GM19043 (cell line): ENCODE measurements around the gene ZNF19.

ENCODE experiments used
- ATAC-seq: cut with Tn5 transposase; IDR thresholded peaks from one replicate; pipeline ENCODE4 v1.9.1; 2021; ENCODE audit warnings: low read depth; ENCODE audit not compliant: unreplicated experiment

Gene ZNF19

DNA sequence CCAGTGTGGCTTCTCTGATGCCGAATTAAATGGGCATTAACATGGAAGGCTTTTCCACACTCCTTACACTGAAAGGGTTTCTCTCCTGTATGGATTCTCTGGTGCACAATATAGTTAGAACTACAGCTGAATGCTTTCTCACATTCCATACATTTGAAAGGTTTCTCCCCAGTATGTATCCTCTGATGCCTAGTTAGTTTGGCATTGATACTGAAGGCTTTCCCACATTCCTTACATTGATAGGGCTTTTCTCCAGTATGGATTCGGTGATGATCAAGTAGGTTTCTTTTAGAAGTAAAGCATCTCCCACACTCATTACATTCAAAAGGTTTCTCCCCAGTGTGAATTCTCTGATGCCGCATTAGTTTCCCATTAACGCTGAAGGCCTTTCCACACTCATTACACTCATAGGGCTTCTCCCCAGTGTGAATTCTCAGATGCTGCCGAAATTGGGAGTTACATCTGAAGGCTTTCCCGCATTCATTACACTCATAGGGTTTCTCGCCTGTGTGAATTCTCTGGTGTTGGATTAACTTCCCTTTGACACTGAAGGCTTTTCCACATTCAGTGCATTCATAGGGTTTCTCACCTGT is 40.8 kb downstream of the ZNF19 start:
- ATAC-seq = no peak

DNA sequence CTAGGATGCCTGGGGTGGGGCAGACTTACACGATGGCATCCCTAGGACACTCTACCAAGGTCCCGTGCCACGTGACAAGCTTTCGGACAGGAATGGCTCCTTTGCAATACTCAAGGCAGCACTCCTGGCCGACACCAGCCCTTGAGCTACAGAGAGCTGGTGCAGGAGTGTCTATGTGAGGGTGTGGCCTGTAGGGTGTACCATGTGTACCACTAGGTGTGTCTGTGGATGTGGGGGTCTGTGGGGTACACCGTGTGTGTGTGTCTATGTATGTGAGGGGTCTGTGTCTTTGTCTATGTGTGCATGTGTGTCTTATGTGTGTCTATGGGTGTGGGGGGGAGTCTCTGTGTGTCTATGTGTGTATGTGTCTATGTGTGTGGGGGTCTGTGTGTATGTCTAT is 45.4 kb downstream of the ZNF19 start:
- ATAC-seq = no peak

DNA sequence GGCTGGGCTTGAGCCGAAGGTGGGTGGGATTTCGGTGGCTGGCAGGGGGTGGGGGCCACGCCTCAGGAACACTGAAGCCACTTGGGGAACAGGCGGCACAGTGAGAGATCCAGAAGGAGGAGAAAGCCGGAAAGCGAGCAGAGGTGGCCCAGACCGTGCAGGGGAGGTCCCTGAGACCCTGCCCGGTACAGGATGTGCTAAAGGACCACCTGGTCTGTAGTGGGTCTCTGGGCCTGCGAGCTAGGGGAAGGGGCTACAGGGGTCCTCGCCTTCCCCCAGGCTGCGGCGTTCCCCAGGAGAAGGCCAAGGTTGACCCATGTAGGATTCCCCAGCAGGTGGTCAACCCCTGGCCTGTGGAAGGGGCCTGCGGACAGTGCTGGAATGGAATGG is 47.1 kb downstream of the ZNF19 start, which contains the start of gene TLE7:
TLE7 (minus strand) TSS at position 4 of the 390 bp plus-strand sequence. CDS start 8,730 bp downstream, outside the sequence.
- no peak for ATAC-seq

DNA sequence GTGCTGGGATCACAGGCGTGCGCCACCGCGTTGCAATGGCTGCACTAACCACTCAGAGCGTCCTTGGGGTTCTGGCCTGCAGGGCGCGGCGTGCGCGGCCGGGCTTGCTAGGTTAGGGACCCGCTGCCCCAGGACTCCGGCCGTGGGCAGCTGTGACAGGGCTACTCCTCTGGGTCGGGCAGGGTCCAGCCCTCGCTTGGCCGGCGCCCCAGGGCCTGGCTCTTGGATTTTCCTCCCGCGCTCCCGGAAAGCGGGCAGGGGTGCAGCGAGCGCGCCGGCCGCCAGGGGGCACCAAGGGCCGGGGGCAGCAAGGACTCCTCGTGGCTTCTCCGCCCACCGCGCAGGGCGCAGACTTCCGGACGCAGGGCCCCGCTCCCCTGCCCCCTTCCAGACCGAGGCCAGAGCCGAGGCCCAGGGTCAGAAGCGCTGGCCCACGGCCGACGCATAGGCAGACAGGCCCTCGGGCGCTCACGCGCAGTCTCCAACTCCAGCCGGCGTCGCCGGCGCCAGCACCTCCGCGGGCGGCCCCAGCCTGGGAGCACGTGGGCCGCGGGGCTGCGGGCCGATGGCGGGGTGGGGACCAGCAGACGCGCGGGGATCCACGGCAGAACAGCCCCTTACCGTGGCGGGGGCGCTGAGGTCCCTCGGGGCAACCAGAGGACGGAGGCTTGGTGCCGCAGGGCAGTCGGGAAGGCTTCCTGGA is 47.6 kb downstream of the ZNF19 start:
- ATAC-seq = no peak

DNA sequence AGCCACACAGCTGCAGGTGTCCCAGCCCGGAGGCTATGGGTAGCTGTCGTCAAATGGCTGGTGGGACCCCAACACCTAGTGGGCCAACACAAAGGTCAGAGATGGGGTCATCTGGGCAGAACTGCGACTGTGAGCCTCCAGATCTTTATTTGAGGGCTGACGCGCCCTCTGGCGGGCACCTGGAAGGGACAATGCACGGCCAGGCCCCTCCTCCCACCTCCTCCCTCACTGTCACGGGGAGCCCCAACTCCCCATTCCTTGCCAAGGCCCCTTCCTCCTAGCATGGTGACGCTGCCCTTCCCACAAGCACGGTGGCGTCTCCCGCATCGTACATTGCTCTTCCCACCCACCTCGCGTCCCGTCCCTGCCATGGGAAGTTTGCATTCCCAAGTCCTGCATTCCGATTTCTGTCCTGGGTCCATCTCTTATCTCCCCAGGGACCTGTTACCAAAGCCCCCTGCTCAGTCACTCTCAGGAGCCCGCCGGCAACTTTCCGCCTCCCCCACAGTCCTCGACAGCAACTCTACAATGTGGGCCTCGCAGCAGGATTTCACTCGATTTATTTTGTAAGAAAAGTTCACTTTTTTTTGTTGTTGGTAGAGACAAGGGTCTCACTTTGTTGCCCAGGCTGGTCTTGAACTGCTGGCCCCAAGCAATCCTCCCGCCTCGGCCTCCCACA is 48.3 kb downstream of the ZNF19 start:
- no peak for ATAC-seq

DNA sequence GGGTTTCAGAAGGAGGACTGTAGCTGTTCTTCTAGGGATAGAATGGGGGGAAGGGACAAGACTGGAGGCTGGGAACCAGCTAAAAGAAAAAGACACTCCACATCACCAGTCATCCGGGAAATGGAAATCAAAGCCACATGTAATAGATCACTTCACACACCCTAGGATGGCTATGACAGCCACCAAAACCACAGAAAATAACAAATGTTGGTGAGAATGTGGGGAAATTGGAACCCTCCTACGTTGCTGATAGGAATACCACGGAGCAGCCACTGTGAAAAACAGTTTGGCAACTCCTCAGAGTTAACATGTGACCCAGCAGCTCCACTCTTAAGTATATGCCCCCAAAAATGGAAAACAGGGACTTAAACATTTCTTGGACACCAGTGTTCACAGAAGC is 49.6 kb downstream of the ZNF19 start:
- no peak for ATAC-seq

DNA sequence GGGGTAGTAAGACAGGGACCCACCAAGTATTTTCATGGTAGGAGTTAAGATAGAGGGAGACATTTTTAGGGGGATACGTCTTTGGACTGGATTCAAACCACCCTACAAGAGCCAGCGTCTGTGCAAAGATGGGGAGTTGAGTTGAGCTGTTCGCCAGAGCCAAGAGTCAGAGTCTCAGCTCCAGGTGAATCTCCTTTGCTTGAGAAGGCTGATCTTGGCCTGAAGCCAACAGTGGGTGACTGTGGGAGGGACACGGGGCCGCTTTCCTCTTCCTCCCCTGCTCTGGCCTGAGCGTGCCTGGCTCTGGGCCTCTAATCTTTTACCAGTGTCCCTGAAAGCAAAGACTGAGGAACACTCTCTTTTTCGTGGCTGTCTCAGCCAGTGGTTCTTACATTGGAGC is 52.7 kb downstream of the ZNF19 start:
- ATAC-seq = no peak

DNA sequence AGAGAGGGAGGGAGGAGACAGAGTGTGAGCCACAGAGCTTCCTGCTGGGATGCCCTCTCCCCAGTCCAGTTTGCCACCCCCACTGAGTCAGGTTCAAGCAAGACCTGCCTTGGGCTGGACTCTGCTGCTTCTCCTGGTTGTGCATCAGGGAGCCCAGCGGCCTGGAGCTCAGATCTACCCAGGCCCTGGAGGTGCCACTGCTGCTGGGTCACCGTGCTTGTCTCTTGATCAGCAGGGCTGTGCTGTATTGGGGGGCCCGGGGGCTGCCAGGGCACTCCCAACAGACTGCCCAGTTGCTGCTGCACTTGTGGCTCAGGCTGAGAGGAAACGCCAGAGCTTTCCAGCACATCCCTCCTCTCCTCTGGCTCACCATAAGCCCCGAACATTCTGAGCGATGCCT is 56.2 kb downstream of the ZNF19 start:
- ATAC-seq = no peak

DNA sequence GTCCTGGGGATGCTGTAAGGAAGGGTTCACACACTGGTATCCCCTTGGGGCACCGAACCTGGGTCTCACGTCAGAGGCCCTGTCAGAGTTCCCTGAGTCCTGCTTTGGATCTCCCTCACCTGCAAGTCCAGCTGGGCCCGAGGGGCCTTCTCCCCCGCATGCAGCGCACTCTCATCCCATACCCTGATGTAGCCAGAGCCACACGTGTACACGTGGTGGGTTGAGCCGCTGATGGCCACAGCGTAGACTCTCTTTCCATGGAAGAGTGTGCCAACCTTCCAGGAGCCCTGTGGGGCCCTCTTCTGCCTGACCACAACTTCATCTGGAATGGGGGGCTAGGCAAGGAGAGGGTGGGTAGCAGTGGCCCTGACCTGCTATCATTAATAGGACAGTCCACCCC is 57.1 kb downstream of the ZNF19 start:
- ATAC-seq = no peak

DNA sequence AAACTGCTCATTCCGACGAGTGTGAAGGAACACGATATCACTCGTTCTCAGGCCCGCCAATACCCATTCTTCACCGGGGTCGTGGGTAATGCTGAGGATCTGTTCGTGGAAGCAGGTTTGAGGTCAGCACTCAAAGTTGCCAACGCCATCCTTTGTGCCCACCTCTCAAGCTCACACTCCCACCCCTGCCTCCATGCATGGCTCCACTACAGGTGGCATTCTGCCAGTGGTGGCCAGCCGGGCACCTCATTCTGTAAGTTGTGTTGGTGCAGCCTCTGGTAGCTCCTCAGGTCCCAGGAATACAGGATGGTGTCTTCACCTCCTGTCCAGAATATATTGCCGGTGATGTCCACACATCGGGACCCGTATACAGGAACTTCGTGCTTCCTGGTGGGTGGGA is 57.9 kb downstream of the ZNF19 start:
- no peak for ATAC-seq

DNA sequence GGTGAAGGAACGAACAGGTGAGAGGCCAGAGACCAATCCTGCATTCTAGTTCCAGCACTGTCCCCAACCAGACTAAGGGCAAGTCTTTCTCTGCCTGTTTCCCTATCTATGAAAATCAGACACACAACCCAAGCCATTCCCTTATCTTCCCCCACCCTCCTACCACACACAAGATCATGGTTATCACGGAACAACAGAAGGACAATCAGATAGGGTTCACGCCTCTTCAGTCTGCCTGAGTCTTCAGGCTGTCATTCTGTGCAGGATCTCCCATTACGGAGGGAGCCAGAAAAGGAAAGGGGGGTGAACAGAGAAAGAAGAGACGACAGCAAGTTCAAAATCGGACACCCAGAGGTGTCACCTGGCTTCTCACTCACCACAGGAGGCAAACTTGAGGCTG is 58.4 kb downstream of the ZNF19 start:
- ATAC-seq = no peak

DNA sequence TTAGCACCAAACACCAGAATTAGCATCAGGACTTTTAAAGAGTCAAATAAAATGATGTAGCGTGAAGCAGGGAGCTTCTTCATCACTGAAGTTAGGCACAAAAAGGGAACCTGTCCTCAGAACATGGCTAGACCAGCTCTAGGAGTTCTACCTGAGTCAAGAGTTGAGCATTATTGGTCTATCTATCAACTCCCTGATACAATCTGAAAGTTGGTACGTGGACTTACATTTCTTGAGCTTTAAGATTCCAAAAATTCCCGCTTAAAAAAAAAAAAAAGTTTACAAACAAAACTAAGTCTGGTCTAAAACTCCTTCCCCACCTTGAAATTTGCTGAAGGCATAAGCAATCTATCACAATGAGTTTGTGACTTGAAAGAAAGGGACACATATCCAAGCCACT is 59.5 kb downstream of the ZNF19 start:
- ATAC-seq = no peak

DNA sequence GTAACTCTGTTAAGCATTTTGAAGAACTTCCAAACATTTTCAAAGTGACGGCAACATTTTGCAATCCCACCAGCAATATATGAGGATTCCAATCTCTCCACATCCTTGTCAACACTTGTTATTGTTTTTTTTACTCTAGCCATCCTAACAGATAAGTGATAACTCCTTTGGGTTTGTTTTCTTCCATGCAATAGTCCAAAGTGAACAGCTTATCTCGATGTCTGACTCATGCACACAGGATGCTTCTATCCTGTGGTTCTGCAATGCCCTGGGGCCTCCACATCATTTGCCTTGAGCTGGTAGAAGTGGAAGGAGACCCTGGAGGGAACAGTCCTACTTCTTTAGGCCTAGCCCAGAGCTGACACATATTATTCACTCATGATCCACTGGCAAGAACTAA is 60.2 kb downstream of the ZNF19 start:
- no peak for ATAC-seq

DNA sequence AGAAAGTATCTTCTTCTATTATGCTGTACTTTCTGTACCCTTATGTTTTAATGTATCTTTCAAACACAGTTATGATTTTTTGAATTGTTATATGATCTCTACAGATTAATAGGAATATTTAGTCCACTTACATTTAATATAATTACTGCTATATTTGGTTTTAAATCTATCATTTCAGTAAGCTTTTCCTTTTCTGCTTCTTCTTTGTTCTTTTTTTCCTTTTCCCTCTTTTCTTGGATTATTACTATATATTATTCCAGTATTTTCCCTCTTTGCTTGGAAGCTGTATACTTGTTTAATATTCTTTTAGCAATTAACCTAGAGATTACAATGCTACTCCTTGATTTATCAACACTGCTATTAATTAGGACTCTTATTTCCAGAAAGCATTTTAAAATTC is 60.7 kb downstream of the ZNF19 start:
- ATAC-seq = no peak

DNA sequence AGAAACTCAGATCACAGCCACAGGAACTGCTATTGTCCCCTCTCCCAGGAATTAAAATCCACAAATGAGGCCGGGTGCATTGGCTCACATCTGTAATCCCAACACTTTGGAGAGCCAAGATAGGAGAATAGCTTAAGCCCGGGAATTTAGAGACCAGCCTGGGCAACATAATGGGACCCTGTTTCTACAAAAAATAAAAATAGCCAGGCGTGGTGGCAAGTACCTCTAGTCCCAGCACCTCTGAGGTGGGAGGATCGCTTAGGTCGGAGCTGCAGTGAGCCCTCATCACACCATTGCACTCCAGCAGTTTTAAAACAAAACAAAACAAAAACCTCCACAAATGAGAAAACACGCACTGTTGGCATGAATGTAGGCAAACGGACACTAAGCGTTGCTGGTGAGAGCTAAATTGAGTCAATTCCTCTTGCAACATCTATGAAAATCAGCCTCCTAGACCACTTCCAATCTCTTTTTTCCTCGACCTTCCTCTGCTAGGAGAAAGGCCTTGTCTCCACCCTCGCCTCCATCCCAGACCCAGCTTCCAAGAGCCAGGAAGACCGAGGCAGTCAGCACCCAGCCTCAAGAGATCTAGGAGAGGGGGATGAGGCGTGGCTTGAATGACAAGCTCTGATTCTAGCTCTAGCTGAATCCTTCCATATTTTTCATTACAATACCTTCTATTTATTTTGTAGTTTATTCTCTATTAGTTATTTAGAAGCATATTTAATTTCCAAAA is 62.1 kb downstream of the ZNF19 start:
- no peak for ATAC-seq

DNA sequence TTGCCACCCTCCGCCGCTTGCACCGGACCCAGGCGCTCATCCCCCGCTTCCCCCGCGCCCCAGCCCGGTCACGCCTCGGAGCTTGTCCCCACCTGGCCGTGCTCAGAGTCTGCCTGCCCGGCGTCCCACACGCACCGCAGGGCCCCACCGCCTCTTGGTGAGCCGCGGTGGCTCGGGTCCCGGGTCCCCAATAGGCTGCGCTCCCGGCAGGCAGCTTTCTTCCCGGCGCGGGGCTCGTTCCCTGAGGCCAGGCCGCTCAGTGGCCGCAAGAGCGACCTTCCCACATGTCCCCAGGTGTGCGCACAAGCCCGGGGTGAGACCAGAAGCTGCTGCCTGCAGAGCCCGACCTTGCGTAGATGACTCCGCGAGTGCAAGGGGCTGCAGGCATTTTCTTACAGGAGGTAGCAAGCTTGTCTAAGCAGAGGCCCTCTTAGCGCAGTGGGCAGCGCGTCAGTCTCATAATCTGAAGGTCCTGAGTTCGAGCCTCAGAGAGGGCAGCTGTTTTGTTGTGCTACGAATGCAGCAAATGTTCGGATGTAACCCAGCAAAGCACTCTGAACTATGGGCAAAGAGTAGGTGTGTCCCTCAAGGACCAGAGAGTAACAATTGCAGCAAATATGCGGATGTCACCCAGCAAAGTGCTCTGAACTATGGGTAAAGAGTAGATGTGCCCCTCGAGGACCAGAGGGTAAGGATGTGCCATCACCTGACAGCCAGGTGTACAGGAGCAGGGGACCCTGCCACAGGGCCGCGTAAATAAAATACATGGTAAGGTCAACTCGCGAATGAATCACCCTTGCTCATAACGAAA is 62.9 kb downstream of the ZNF19 start:
- no peak for ATAC-seq

DNA sequence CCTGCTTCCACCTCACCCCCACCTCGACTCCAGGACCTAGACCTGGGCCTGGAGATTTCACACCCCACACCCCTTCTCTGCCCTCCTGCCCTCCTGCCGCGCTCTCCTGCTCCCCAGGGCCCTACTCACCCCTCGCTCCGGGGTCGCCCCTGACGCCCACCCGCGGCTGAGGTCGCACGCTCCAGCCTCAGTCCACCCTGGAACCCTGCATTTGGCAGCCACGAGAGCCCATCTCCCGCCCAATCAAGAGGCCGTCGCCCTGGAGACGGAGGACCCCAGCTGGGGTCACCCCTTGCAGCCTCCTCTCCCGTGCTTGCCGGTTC is 63.4 kb downstream of the ZNF19 start:
- ATAC-seq = no peak

DNA sequence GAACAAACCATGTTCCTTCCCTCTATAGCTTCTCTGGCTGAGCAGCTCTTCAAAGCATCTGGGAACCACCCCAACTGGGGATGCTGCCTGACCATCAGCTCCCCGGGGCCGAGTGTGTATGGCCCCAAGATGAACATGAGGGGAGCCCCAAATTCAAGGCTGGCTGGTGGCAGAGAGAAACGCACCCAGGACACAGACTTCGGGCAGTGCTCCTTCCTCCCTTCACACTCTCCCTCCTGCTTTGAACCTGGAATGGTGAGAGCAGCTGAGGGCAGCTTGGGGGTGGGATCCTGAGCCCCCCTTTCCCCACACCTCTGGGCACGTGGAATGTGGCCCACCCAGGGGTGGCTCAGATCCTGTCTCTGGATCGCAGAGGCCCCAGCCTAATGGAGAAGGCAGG is 64.5 kb downstream of the ZNF19 start:
- no peak for ATAC-seq

DNA sequence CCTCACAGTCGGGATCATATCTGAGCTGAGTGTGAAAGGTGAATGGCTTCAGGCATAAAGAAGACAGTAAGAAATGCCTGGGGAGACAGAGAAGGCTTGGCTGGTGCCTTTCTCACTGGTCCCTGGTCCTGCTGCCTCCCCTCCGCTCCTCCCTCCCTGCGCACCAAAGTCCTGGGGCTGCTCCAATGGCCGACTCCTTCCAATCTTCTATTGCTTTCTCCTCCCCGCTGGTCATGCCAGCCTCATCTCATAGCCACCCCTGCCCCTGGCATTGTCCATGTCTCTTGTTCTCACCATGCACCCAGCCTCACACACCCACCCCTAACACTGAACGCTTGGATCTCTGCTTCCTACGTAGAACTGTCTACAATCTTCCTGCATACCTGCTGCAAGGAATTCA is 65.3 kb downstream of the ZNF19 start:
- ATAC-seq = no peak
